Astrocyte (in vitro differentiated cells and primary cell): ENCODE data around the gene LRWD1.
"Not testable (repeated sequence)": the region's sequence is repeated elsewhere in the genome, so short reads cannot be mapped to it uniquely, and the experiment has no call there.

Experiments
- CTCF ChIP-seq: IDR thresholded peaks from 2 replicates; pipeline ENCODE4 v1.5.1; 2011; ENCODE audit warnings: low read depth, mild to moderate bottlenecking, inconsistent platforms, low read length, moderate library complexity; ENCODE audit not compliant: insufficient read depth
- EZH2 ChIP-seq: IDR thresholded peaks from 2 replicates; pipeline ENCODE4 v1.6.1; 2012; ENCODE audit warnings: mild to moderate bottlenecking, low read length, inconsistent platforms; ENCODE audit not compliant: insufficient read depth

- not testable (repeated sequence) for TF ChIP-seq CTCF, EZH2
Measured at GRCh38 chr7:102490529-102491075, 25.8 kb downstream of the LRWD1 start.
